Activated effector memory CD4-positive, alpha-beta T cell treated with Interleukin-2 at 50 U/mL for 16 hours (primary cell): Measurements from ENCODE around the gene SDHAF4.
A peak's percentile ranks its signal among the peaks of the same experiment; 100 is the strongest.
"Not testable (repeated sequence)": the region's sequence is repeated elsewhere in the genome, so short reads cannot be mapped to it uniquely, and the experiment has no call there.

Experiments used
- DNase-seq: peaks from one replicate; pipeline ENCODE4 v3.0.0-alpha.2; 2020

SDHAF4 gene

GRCh38 chr6:70593118-70593486, 26.4 kb downstream of the SDHAF4 start:
- DNase-seq, result no peak

GRCh38 chr6:70599187-70599586, 32.5 kb downstream of the SDHAF4 start:
- peak; percentile 3 for DNase-seq

GRCh38 chr6:70601014-70601413, 34.3 kb downstream of the SDHAF4 start:
- no peak for DNase-seq

- no peak for DNase-seq
Observed at GRCh38 chr6:70604254-70604653, 37.5 kb downstream of the SDHAF4 start.

- not testable (repeated sequence) for DNase-seq
Observed at GRCh38 chr6:70607371-70607770, 40.6 kb downstream of the SDHAF4 start.

GRCh38 chr6:70609181-70609580, 42.5 kb downstream of the SDHAF4 start:
- not testable (repeated sequence) for DNase-seq

- no peak for DNase-seq
Observed at GRCh38 chr6:70616728-70617260, 50.1 kb downstream of the SDHAF4 start.

- DNase-seq, result no peak
Observed at GRCh38 chr6:70620746-70621145, 54.0 kb downstream of the SDHAF4 start.

GRCh38 chr6:70622461-70622860, 55.7 kb downstream of the SDHAF4 start:
- no peak for DNase-seq

- no peak for DNase-seq
Observed at GRCh38 chr6:70625436-70625835, 58.7 kb downstream of the SDHAF4 start.

GRCh38 chr6:70627500-70628254, 60.9 kb downstream of the SDHAF4 start:
- DNase-seq, result no peak

GRCh38 chr6:70629929-70630328, 63.2 kb downstream of the SDHAF4 start:
- no peak for DNase-seq

- no peak for DNase-seq
Observed at GRCh38 chr6:70633870-70634269, 67.1 kb downstream of the SDHAF4 start.

- no peak for DNase-seq
Observed at GRCh38 chr6:70636596-70636995, 69.9 kb downstream of the SDHAF4 start.

GRCh38 chr6:70638468-70638867, 71.7 kb downstream of the SDHAF4 start:
- no peak for DNase-seq
